Activated naive CD8-positive, alpha-beta T cell treated with anti-CD3 and anti-CD28 coated beads, Interleukin-2, amount 50 U/mL, for 24 hours (primary cell): ENCODE measurements around the gene DDHD1.

ENCODE experiments used
- ATAC-seq: fragments of 150-1000 bp; cut with Tn5 transposase; one replicate; pipeline ENCODE4 v1.10.0; 2021
- DNase-seq: peaks from one replicate; pipeline ENCODE4 v3.0.0; 2021
- H3K27ac Mint-ChIP-seq: one replicate; pipeline ENCODE4 v1.8.0; 2021; ENCODE audit warnings: mild to moderate bottlenecking, mixed read lengths
- H3K27me3 Mint-ChIP-seq: one replicate; pipeline ENCODE4 v1.8.0; 2021; ENCODE audit warnings: mixed read lengths
- H3K36me3 Mint-ChIP-seq: one replicate; pipeline ENCODE4 v1.8.0; 2021; ENCODE audit warnings: low read depth, mixed read lengths
- H3K4me1 Mint-ChIP-seq: one replicate; pipeline ENCODE4 v1.8.0; 2021; ENCODE audit warnings: mixed read lengths
- H3K4me3 Mint-ChIP-seq: one replicate; pipeline ENCODE4 v1.8.0; 2021; ENCODE audit warnings: mild to moderate bottlenecking, moderate library complexity, mixed read lengths
- H3K9me3 Mint-ChIP-seq: one replicate; pipeline ENCODE4 v1.8.0; 2021; ENCODE audit warnings: mixed read lengths

DDHD1 gene

DNA sequence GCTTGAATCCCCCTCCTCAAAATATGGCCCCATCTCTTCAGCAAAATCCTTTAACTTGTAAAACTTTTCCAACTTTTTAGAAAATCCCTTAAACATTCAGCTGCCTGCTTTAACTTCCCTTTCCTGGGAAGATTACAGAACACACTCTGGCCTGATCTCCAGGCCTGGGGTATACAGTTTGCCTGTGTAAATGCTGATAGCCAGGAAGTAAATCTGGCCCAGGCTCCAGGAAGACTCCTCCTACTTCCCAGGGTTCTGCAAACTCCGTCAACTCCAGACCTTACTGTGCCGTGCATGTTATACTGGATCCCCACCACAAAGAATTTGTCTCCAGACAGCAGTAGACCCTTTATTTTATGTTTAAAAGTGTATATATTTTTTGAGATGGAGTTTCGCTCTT is 135.3 kb downstream of the DDHD1 start:
- Mint-ChIP-seq H3K4me1 (no peaks in the 10 kb centered on the region), H3K4me3 (no peak overlapping the region), H3K36me3 (no peaks in the 10 kb centered on the region), H3K9me3 (peaks cover 5% of the 10 kb centered on the region), H3K27ac (no peak overlapping the region), H3K27me3 (peaks cover 2% of the 10 kb centered on the region)
- DNase-seq, result no peak
- ATAC-seq, result no peak

DNA sequence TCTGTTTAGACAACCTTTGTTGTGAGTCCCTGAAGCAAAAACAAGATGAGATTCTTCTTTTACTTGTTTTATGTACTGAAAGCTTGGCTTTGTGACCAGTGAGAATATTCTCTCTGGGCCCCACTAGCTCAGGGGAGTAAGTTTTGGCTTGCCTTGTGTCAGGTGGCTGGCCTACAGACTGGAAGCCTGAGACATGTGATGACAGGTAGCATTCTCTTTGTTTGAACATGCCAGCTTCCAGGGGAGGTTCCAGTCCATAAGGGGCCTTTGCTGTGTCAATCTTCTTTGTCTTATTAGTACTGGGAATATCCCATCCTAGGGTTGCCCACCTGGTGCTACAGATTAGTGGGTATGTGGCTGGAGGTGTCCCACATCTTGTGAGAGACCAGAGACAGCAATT is 136.2 kb downstream of the DDHD1 start:
- no peak for DNase-seq
- Mint-ChIP-seq H3K4me1 (no peaks in the 10 kb centered on the region), H3K4me3 (no peak overlapping the region), H3K36me3 (no peaks in the 10 kb centered on the region), H3K9me3 (peaks cover 5% of the 10 kb centered on the region), H3K27me3 (peaks cover 2% of the 10 kb centered on the region), H3K27ac (no peak overlapping the region)
- ATAC-seq, result no peak

DNA sequence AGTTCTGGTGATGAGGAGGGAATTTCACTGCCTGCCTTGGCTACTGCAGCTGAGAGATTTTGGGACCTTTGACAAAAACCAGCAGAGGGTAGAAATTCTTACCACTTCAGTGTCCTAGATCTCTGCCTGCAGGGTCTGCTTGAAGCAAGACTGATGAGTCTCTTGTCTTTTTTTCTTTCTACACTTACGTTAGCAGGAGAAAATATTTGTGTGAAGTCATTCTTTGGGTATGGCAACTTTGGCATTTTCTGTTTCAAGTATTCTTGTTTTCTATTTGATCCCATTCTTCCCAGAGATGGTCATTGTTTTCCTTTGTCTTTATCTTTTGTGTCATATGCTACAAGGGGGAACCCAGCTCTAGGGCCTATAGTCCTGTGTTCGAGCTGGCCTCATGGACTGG is 136.6 kb downstream of the DDHD1 start:
- DNase-seq, result no peak
- H3K36me3 Mint-ChIP-seq, result no peaks in the 10 kb centered on the region
- no peak for ATAC-seq
- H3K27me3 Mint-ChIP-seq, result peaks cover 2% of the 10 kb centered on the region
- no peak overlapping the region for H3K4me3 Mint-ChIP-seq
- H3K27ac Mint-ChIP-seq, result no peak overlapping the region
- peaks cover 5% of the 10 kb centered on the region for H3K9me3 Mint-ChIP-seq
- no peaks in the 10 kb centered on the region for H3K4me1 Mint-ChIP-seq

DNA sequence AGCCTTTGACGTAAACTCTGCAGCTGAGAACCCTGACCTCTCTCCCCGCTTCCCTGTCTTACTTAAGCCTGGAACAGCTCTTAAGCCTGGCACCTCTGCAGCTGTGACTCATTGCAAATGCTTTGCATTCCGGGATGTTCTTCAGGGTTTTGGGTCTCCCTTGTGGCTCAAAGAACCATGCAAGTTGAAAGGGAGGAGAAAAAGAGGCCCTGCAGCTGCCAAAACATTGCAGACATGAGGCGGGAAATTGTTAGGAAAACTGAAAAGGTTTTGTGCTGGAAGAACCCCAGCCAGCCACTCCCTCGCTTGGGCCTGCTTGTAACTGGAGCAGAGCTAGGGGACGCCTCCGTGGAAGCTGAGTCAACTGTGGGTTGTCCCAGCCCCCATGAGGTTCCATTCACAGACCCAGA is 142.1 kb downstream of the DDHD1 start:
- ATAC-seq, result no peak
- Mint-ChIP-seq H3K9me3 (no peaks in the 10 kb centered on the region), H3K27me3 (peaks cover 2% of the 10 kb centered on the region), H3K4me3 (no peak overlapping the region), H3K36me3 (no peaks in the 10 kb centered on the region), H3K27ac (no peak overlapping the region), H3K4me1 (no peaks in the 10 kb centered on the region)
- no peak for DNase-seq

DNA sequence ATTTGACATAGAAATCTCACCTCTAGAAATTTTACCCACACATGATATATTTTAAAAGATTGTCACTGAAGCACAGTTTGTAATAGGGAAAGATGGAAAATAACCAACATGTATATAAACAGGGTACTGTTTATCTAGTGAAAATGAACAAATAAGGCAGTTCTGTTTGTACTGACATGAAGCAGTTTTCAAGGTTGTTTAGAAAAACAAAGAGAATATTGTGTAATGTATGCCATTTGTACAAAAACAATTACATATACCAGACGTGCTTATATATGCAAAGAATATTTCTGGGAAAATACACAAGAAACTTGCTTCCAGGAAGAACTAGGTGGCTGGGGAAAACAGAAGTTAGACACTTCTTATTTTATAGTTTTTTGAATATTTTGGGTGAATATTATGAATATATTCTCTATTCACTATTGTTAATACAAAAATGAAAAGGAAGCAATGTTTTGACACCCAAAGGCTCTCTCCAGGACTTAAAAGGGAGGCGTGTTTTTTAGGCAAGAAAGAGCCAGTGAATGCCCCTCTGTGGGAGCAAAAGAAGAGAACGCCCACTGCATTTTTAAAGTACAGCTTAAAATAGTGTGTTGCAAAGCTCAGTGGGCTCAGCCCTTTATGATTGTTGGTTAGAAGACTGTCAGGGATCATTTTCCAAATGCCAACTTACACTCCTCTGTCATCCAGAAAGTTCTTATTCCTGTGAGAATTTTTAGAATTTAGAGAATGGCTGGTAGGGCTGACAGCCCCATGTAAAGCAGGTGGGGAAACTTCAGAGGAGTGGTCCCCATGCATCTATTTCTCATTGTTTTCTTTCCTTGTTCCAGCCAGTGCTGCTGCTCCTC is 142.7 kb downstream of the DDHD1 start:
- ATAC-seq (no peak), DNase-seq (no peak)
- Mint-ChIP-seq H3K36me3 (no peaks in the 10 kb centered on the region), H3K27me3 (peaks cover 2% of the 10 kb centered on the region), H3K27ac (no peak overlapping the region), H3K4me3 (no peak overlapping the region), H3K4me1 (no peaks in the 10 kb centered on the region), H3K9me3 (no peaks in the 10 kb centered on the region)

DNA sequence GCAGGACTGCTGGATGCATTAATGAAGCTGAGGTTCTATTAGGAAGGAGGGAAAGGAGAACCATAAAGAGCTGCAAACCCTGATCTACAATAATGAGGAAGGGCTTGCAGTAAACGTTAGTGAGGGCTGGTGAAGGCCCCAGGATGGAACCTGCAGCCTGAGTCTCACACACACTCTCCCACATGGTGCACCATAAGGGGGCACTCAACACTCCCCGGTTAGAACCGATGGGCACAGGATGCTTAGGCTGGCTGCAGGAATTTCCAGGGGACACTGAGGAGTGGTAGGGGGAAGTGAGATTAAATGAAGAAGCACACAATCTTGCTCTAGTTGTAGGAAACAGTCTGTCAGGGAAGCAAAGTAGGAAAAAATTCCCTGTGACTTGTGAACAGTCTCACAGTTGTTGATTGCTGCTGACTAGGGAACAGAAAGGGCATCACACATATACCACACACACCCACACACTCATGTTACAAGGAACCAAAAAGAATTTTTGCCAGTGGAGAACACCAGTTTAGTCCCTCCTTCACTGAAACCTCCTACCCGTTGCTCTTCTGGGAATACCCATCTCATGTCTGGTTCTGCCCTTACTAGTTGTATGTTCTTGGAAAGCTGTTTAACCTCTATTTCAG is 146.1 kb downstream of the DDHD1 start:
- Mint-ChIP-seq H3K36me3 (no peaks in the 10 kb centered on the region), H3K4me1 (no peaks in the 10 kb centered on the region), H3K27me3 (peaks cover 2% of the 10 kb centered on the region), H3K27ac (no peak overlapping the region), H3K4me3 (no peak overlapping the region), H3K9me3 (no peaks in the 10 kb centered on the region)
- ATAC-seq (no peak), DNase-seq (no peak)

DNA sequence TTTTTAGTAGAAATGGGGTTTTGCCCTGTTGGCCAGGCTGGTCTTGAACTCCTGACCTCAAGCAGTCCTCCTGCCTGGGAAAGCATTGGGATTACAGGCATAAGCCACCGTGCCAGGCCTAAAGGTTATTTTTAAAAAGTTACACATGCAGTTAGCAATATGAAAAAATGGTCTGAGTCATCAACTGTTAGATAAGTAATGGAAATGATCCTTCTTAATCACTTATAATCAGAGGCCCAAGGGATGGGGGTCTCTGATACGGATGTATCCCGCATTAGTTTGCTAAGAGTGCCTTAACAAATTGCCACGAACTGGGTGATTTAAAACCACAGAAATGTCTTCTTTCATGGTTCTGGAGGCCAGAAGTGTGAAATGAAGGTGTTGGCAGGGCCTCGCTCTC is 148.1 kb downstream of the DDHD1 start:
- peaks cover 2% of the 10 kb centered on the region for H3K27me3 Mint-ChIP-seq
- no peaks in the 10 kb centered on the region for H3K9me3 Mint-ChIP-seq
- ATAC-seq, result no peak
- no peak overlapping the region for H3K4me3 Mint-ChIP-seq
- no peaks in the 10 kb centered on the region for H3K36me3 Mint-ChIP-seq
- no peak for DNase-seq
- no peak overlapping the region for H3K27ac Mint-ChIP-seq
- no peaks in the 10 kb centered on the region for H3K4me1 Mint-ChIP-seq

DNA sequence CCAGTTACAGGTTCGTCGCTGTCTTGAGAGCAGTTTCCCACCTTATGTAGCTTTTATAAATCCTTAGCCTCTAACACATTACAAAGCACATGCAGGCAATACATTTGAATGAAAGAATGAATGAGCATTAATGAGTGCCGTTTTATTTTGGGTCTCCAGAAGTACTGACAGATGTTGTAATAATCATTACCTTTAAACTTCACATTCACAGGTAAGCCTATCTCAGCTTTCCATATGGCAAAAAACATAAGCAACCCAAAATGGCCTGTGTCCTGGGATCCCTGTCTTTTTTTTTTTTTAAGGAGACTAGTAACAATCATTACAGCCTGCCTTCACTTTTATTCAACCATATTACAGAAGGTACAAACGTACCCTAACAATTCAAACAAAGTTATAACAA is 149.3 kb downstream of the DDHD1 start:
- Mint-ChIP-seq H3K27ac (no peak overlapping the region), H3K36me3 (no peaks in the 10 kb centered on the region), H3K27me3 (peaks cover 4% of the 10 kb centered on the region), H3K4me1 (no peaks in the 10 kb centered on the region), H3K4me3 (no peak overlapping the region), H3K9me3 (no peaks in the 10 kb centered on the region)
- DNase-seq, result no peak
- ATAC-seq, result no peak

DNA sequence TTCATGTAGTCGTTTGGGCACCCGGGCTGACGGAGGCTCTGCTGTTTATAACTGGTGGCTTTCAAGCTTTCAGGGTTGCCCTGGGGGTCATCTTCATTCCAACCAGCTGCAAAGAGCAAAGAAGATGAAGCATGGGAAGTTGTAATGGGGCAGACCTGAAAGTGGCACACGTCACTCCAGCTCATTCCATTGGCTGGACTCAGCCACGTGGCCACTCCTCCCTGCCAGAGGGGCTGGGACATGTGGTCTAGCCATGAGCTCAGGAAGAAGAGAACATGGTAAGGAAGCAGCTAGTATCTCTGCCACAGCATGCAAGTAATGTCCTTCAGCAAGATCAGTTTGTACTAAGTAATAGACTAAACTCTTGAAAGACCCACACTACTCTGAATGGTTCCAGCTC is 150.5 kb downstream of the DDHD1 start:
- Mint-ChIP-seq H3K4me3 (no peak overlapping the region), H3K4me1 (no peaks in the 10 kb centered on the region), H3K27me3 (peaks cover 4% of the 10 kb centered on the region), H3K36me3 (no peaks in the 10 kb centered on the region), H3K9me3 (no peaks in the 10 kb centered on the region), H3K27ac (no peak overlapping the region)
- ATAC-seq (no peak), DNase-seq (no peak)

DNA sequence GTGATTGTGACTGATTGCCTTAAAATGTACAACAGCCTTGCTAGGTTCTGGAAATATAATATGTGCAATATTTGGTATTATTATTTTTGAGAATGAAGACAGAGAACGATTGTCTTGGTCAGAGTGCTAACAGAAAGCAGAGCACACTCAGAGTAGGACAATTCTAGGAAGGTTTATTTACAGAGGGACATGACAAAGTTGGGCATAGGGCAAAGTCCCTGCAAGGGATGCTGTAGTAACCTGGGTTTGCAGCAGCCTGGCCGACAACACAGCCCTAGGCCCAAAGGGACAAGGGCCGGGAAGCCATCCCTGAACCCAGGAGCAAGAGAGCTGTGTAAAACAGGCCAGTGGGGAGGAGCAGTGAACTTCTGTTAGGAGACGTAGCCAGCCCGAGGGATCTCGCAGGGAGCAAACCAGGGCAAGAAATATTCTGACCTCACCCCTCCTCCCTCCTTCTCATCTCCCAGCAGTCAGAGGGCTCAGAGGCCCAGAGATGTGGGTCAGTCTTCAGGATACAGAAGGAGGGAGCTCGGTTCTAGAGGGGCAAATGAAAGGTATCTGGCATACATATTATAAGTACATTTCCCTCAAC is 151.2 kb downstream of the DDHD1 start:
- Mint-ChIP-seq H3K9me3 (no peaks in the 10 kb centered on the region), H3K4me3 (no peak overlapping the region), H3K27ac (no peak overlapping the region), H3K4me1 (no peaks in the 10 kb centered on the region), H3K27me3 (peaks cover 4% of the 10 kb centered on the region), H3K36me3 (no peaks in the 10 kb centered on the region)
- DNase-seq, result no peak
- no peak for ATAC-seq

DNA sequence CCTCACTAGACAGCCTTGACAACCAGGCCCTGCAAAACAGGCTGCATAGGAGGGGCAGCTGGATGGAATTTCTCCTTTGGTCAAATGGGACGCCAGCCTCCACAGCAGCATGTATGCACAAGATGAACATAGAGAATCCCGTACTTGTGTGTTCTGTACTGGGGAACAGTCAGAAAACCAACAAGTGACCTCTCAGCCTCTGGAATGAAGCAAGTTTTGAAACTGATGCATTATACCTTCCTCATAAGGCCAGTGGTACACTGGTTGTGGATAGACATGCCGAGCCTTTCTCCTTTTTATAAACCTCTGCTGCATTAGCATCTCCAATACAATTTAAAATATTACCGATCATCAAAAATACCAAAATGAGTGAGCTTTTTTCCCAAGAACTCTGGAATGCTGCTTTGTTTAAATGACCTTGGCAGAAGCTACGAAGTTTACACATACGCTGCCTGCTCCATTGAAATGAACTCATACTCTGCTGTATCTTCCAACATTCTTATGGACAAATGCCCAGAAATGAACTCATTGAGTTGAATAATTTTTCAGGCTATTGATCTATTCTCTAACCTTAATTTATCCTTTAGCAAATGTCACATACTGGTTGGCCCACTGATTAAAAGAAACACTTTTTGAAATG is 154.6 kb downstream of the DDHD1 start:
- DNase-seq (no peak), ATAC-seq (no peak)
- Mint-ChIP-seq H3K9me3 (no peaks in the 10 kb centered on the region), H3K4me1 (no peaks in the 10 kb centered on the region), H3K27ac (no peak overlapping the region), H3K4me3 (no peak overlapping the region), H3K27me3 (peaks cover 4% of the 10 kb centered on the region), H3K36me3 (no peaks in the 10 kb centered on the region)

DNA sequence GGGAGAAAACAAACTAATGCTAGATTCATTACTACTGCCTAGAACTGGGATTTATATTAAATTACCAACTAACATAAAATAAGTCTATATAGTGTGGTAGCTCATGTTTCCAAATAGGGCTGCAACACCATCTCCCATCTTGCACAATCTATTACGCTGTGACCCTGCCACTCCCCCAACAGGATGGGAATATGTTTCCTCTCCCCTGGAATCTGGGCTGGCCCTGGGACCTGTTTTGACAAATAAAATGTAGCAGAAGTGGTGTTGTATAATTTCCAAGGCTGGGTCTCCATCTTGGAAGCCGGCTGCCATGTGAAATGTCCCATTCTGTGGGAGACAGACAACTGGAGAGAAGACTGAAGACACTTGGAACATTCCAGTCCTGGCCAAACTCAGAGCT is 156.6 kb downstream of the DDHD1 start:
- no peak overlapping the region for H3K27ac Mint-ChIP-seq
- H3K36me3 Mint-ChIP-seq, result no peaks in the 10 kb centered on the region
- no peak for ATAC-seq
- peaks cover 4% of the 10 kb centered on the region for H3K27me3 Mint-ChIP-seq
- H3K9me3 Mint-ChIP-seq, result no peaks in the 10 kb centered on the region
- H3K4me3 Mint-ChIP-seq, result no peak overlapping the region
- DNase-seq, result no peak
- H3K4me1 Mint-ChIP-seq, result no peaks in the 10 kb centered on the region

DNA sequence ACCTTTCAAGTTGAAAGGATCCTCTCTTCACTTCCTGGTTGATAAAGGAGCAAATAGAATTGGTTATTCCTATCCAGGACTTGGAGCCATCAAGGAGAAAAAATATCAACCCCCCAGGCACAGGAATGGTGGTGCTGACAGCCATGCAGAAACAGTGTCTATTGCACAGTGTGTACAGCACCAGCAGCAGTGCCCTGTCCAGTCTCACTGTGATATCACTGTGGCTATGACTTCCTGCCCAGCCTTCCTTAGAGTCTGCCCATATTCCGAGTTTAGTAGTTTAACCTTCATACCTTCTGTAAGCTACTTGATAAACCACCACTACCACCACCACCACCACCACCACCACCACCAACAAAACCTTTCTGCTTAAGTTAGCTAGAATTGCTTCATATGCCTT is 157.1 kb downstream of the DDHD1 start:
- no peak for DNase-seq
- Mint-ChIP-seq H3K9me3 (no peaks in the 10 kb centered on the region), H3K4me3 (no peak overlapping the region), H3K4me1 (no peaks in the 10 kb centered on the region), H3K27me3 (peaks cover 4% of the 10 kb centered on the region), H3K36me3 (no peaks in the 10 kb centered on the region), H3K27ac (no peak overlapping the region)
- ATAC-seq, result no peak

DNA sequence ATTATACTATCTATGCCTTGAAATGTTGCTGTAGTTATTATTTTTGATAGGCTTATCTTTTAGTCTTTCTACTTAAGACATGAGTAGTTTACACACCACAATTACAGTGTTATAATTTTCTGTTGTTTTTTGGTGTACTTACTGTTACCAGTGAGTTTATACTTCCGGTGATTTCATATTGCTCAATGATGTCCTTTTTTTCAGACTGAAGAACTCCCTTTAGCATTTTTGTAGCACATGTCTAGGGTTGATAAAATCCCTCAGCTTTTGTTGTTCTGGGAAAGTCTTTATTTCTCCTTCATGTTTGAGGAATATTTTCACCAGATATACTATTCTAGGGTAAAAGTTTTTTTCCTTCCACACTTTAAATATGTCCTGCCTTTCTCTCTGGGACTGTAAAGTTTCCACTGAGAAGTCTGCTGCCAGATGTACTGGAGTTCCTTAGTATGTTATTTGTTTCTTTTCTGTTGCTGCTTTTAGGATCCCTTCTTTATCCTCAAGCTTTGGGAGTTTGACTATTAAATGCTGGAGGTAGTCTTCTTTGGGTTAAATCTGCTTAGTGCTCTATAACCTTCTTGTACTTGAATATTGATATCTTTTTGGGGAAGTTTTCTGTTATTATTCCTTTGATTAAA is 160.8 kb downstream of the DDHD1 start:
- Mint-ChIP-seq H3K27ac (no peak overlapping the region), H3K4me3 (no peak overlapping the region), H3K27me3 (no peaks in the 10 kb centered on the region), H3K9me3 (no peaks in the 10 kb centered on the region), H3K4me1 (no peaks in the 10 kb centered on the region), H3K36me3 (no peaks in the 10 kb centered on the region)
- no peak for DNase-seq
- no peak for ATAC-seq
